IMR-90 (cell line): Measurements from ENCODE around the gene MRPL23. TPM values are rescaled to one million over a fixed set of nuclear protein-coding genes. Genes with fewer than 3 reads are reported as not detected.

Experiments
- ATAC-seq: fragments of 200-7000 bp; cut with Tn5 transposase; 2 replicates; pipeline ENCODE4 v1.9.1; 2020; ENCODE audit warnings: low read depth, mild to moderate bottlenecking, moderate library complexity
- BruUV-seq: library from RNA; stranded (reverse); fragments of 400-500 nt; replicated peaks from 2 replicates; lab custom pipeline; 2021; lab: Mats Ljungman, UMichigan
- CTCF ChIA-PET: fragments of 300-600 bp; formaldehyde crosslinking; extraction: SDS; loops from one replicate; lab custom pipeline; 2021; ENCODE audit warnings: antibody characterized with exemption; lab: Yijun Ruan, JAX
- POLR2A ChIA-PET: fragments of 300-600 bp; sonication (Branson Sonifier 250); formaldehyde crosslinking; loops from one replicate; lab custom pipeline; 2022; ENCODE audit warnings: antibody characterized with exemption; ENCODE audit not compliant: unreplicated experiment; lab: Charles Lee
- DNase-seq: peaks from one replicate; pipeline ENCODE4 v3.0.0; 2013
- H2AFZ ChIP-seq: replicated peaks from 2 replicates; pipeline ENCODE3; 2013; ENCODE audit warnings: low read length, mild to moderate bottlenecking; ENCODE audit not compliant: poor library complexity
- H2AK5ac ChIP-seq: 2 replicates; pipeline ENCODE4 v1.6.1; 2013; ENCODE audit warnings: low read depth, low read length, inconsistent platforms
- H2AK9ac ChIP-seq: replicated peaks from 2 replicates; pipeline ENCODE3; 2013; ENCODE audit warnings: mild to moderate bottlenecking, low read depth, low read length, moderate library complexity; ENCODE audit not compliant: poor library complexity
- H2BK120ac ChIP-seq: 2 replicates; pipeline ENCODE4 v1.6.1; 2013; ENCODE audit warnings: low read depth, low read length, inconsistent platforms
- H2BK15ac ChIP-seq: 3 replicates; pipeline ENCODE4 v1.6.1; 2013; ENCODE audit warnings: low read depth, low read length, inconsistent platforms
- H2BK20ac ChIP-seq: 2 replicates; pipeline ENCODE4 v1.6.1; 2013; ENCODE audit warnings: low read depth, mild to moderate bottlenecking, inconsistent platforms, low read length, moderate library complexity
- H2BK5ac ChIP-seq: 2 replicates; pipeline ENCODE4 v1.6.1; 2013; ENCODE audit warnings: mild to moderate bottlenecking, low read depth, low read length, inconsistent platforms; ENCODE audit not compliant: poor library complexity, severe bottlenecking
- H3K14ac ChIP-seq: replicated peaks from 2 replicates; pipeline ENCODE4 v1.6.1; 2013; ENCODE audit warnings: low read depth, low read length, inconsistent platforms
- H3K18ac ChIP-seq: 2 replicates; pipeline ENCODE4 v1.6.1; 2013; ENCODE audit warnings: low read depth, low read length, control low read depth
- H3K23ac ChIP-seq: 2 replicates; pipeline ENCODE4 v1.6.1; 2013; ENCODE audit warnings: low read depth, low read length, inconsistent platforms
- H3K27ac ChIP-seq: 2 replicates; pipeline ENCODE4 v1.5.1; 2013; ENCODE audit warnings: mild to moderate bottlenecking, control low read depth, low read length; ENCODE audit not compliant: insufficient read depth
- H3K27me3 ChIP-seq: 2 replicates; pipeline ENCODE4 v1.6.1; 2013; ENCODE audit warnings: low read length; ENCODE audit not compliant: control insufficient read depth, insufficient read depth
- H3K36me3 ChIP-seq: 2 replicates; pipeline ENCODE4 v1.6.1; 2013; ENCODE audit warnings: low read length, mixed read lengths; ENCODE audit not compliant: control insufficient read depth, insufficient read depth
- H3K4ac ChIP-seq: 2 replicates; pipeline ENCODE4 v1.6.1; 2013; ENCODE audit warnings: low read depth, low read length, inconsistent platforms
- H3K4me1 ChIP-seq: 2 replicates; pipeline ENCODE4 v1.6.1; 2013; ENCODE audit warnings: low read length, mixed read lengths; ENCODE audit not compliant: control insufficient read depth, insufficient read depth
- H3K4me2 ChIP-seq: 2 replicates; pipeline ENCODE4 v1.6.1; 2013; ENCODE audit warnings: low read depth, mild to moderate bottlenecking, control low read depth, low read length, moderate library complexity
- H3K4me3 ChIP-seq: 2 replicates; pipeline ENCODE4 v1.5.1; 2013; ENCODE audit warnings: low read depth, mild to moderate bottlenecking, control low read depth, low read length, moderate library complexity; ENCODE audit not compliant: insufficient read depth
- H3K56ac ChIP-seq: 2 replicates; pipeline ENCODE4 v1.6.1; 2013; ENCODE audit warnings: low read length, inconsistent platforms; ENCODE audit not compliant: insufficient read depth; ENCODE audit errors: extremely low read depth
- H3K79me1 ChIP-seq, 2 experiments: 2 replicates each; pipeline ENCODE4 v1.6.1; 2013; ENCODE audit warnings: low read length in 2 of 2, inconsistent platforms in 1 of 2, low read depth in 1 of 2
- H3K9ac ChIP-seq: 2 replicates; pipeline ENCODE4 v1.6.1; 2013; ENCODE audit warnings: low read depth, low read length, control low read depth
- H3K9me1 ChIP-seq: 2 replicates; pipeline ENCODE4 v1.6.1; 2013; ENCODE audit warnings: low read length, inconsistent platforms; ENCODE audit not compliant: insufficient read depth
- H3K9me3 ChIP-seq: 2 replicates; pipeline ENCODE4 v1.6.1; 2013; ENCODE audit warnings: low read length; ENCODE audit not compliant: control insufficient read depth, insufficient read depth
- H4K20me1 ChIP-seq: 2 replicates; pipeline ENCODE4 v1.6.1; 2013; ENCODE audit warnings: low read length, inconsistent platforms; ENCODE audit not compliant: insufficient read depth
- H4K5ac ChIP-seq: 2 replicates; pipeline ENCODE4 v1.6.1; 2013; ENCODE audit warnings: mild to moderate bottlenecking, low read depth, low read length, control low read depth
- H4K8ac ChIP-seq, 2 experiments: 2 replicates each; pipeline ENCODE4 v1.6.1; 2013; ENCODE audit warnings: low read depth in 2 of 2, low read length in 2 of 2, control low read depth in 1 of 2, inconsistent platforms in 1 of 2
- H4K91ac ChIP-seq: 2 replicates; pipeline ENCODE4 v1.6.1; 2013; ENCODE audit warnings: low read depth, low read length, inconsistent platforms; ENCODE audit not compliant: insufficient read depth
- BHLHE40 ChIP-seq: fragments of 150-350 bp; IDR thresholded peaks from 2 replicates; pipeline ENCODE4 v1.6.1; 2016; ENCODE audit warnings: mild to moderate bottlenecking, low read depth, low read length
- CEBPB ChIP-seq: IDR thresholded peaks from 2 replicates; pipeline ENCODE4 v1.6.1; 2012; ENCODE audit warnings: low read depth, low read length, improper control_type of control experiment
- CHD1 ChIP-seq: IDR thresholded peaks from 2 replicates; pipeline ENCODE4 v1.6.1; 2012; ENCODE audit warnings: low read depth, low read length, improper control_type of control experiment
- FOS ChIP-seq: fragments of 150-350 bp; IDR thresholded peaks from 2 replicates; pipeline ENCODE4 v1.6.1; 2016; ENCODE audit warnings: low read depth, low read length
- MAFK ChIP-seq: IDR thresholded peaks from 2 replicates; pipeline ENCODE4 v1.6.1; 2012; ENCODE audit warnings: low read depth, low read length, improper control_type of control experiment
- MAZ ChIP-seq: IDR thresholded peaks from 2 replicates; pipeline ENCODE4 v1.6.1; 2012; ENCODE audit warnings: low read depth, mild to moderate bottlenecking, low read length, improper control_type of control experiment, moderate library complexity, borderline replicate concordance
- MXI1 ChIP-seq: IDR thresholded peaks from 2 replicates; pipeline ENCODE4 v1.6.1; 2012; ENCODE audit warnings: low read depth, mild to moderate bottlenecking, low read length, moderate library complexity, borderline replicate concordance
- NFE2L2 ChIP-seq: fragments of 150-350 bp; IDR thresholded peaks from 2 replicates; pipeline ENCODE4 v1.6.1; 2016; ENCODE audit warnings: low read depth, mild to moderate bottlenecking, low read length
- POLR2A ChIP-seq: IDR thresholded peaks from 2 replicates; pipeline ENCODE4 v1.6.1; 2012; ENCODE audit warnings: mild to moderate bottlenecking, low read depth, low read length
- RAD21 ChIP-seq: IDR thresholded peaks from 2 replicates; pipeline ENCODE4 v1.6.1; 2012; ENCODE audit warnings: low read length, improper control_type of control experiment
- RFX5 ChIP-seq: IDR thresholded peaks from 2 replicates; pipeline ENCODE4 v1.8.0; 2012; ENCODE audit warnings: low read depth, mild to moderate bottlenecking, low read length, moderate library complexity
- SMC3 ChIP-seq: fragments of 150-350 bp; IDR thresholded peaks from 2 replicates; pipeline ENCODE4 v1.6.1; 2016; ENCODE audit warnings: low read depth, mild to moderate bottlenecking, antibody characterized with exemption, low read length, moderate library complexity
- WGBS, 2 experiments: methylation state at CpG; one replicate each; pipeline versions ENCODE4 v1.1.5 to v1.1.7; 2013; ENCODE audit warnings: missing lambda C conversion rate in 2 of 2; ENCODE audit not compliant: insufficient read length in 1 of 2; ENCODE audit errors: extremely low coverage in 2 of 2; 5-methylcytosine and 5-hydroxymethylcytosine counted together
- dilution Hi-C: fragments of 300-500 bp; cut with HindIII; formaldehyde crosslinking; loops from one replicate; pipeline ENCODE4 v1.14.3; 2018; ENCODE audit warnings: low sequenced_read_pairs; ENCODE audit not compliant: unreplicated experiment
- in situ Hi-C: fragments of 300-500 bp; cut with MboI; formaldehyde crosslinking; loops from 3 replicates; pipeline ENCODE4 v1.14.3; 2019; ENCODE audit warnings: low sequenced_read_pairs, inconsistent platforms, mixed read lengths
- intact Hi-C: fragments of 100-400 bp; cut with micrococcal nuclease; formaldehyde crosslinking; loops from 2 replicates; pipeline ENCODE4 v1.10.0; 2022
- polyA plus RNA-seq, 3 experiments: library from polyadenylated mRNA; depleted of rRNA; stranded (reverse); fragments of >200 nt; gene quantifications; 2 replicates each; pipeline ENCODE4 v1.2.3, GENCODE V29; 2012; ENCODE audit warnings: low replicate concordance in 1 of 3
- total RNA-seq: library from RNA; depleted of rRNA; stranded (reverse); fragments of >200 nt; gene quantifications from 2 replicates; pipeline ENCODE4 v1.2.3, GENCODE V29; 2012
- TF ChIP-seq, protein P1 (sequence below): fragments of 150-350 bp; IDR thresholded peaks from 2 replicates; pipeline ENCODE4 v1.6.1; 2016; ENCODE audit warnings: low read depth, mild to moderate bottlenecking, low read length, moderate library complexity, borderline replicate concordance
- TF ChIP-seq, protein P2 (sequence below): conservative IDR thresholded peaks from 2 replicates; pipeline ENCODE4 v1.5.1; 2012; ENCODE audit warnings: mild to moderate bottlenecking, low read depth, low read length, improper control_type of control experiment
- TF ChIP-seq, protein P3 (sequence below): fragments of 150-350 bp; IDR thresholded peaks from 2 replicates; pipeline ENCODE4 v1.6.1; 2017; ENCODE audit warnings: mild to moderate bottlenecking, antibody characterized with exemption, low read length, low read depth

MRPL23 gene
- total and polyA plus RNA-seq, 2 of the 4 experiments (the other 2 are of a cell fraction), result 68.4 to 114 TPM

DNA sequence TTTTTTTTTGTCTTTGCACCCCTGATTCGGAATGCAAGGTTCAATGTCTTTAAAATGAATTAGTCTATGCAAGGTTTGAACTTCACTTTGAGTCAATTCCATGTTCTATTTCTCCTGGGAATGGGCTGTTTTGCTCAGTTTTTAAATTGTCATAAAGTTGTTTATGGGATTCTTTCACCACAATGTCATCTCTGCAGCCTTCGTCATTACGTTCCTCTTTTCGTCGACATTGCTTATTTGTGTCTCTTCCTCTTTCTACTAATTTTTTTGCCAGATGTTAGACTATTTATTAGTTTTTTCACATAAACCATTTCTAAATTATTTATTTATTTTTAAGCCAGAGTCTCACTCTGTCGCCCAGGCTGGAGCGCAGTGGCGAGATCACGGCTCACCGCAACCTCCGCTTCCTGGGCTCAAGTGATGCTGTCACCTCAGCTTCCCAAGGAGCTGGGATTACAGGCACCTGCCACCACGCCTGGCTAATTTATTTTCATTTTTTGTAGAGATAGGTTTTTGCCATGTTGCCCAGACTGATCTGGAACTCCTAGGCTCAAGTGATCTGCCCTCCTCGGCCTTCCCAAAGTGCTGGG lies 34.7 kb upstream of the MRPL23 start:
- Histone ChIP-seq H3K9me3 (no peaks in the 10 kb centered on the region), H2BK20ac (no peak overlapping the region), H4K8ac (no peak overlapping the region), H3K27me3 (peaks cover 12% of the 10 kb centered on the region; the same call in 1 of the 2 replicates), H4K91ac (no peak overlapping the region), H3K14ac (no peak overlapping the region), H4K20me1 (no peaks in the 10 kb centered on the region; the same call in 1 of the 2 replicates), H3K79me1 (no peaks in the 10 kb centered on the region), H3K27ac (no peak overlapping the region), H3K4me3 (no peak overlapping the region), H2BK15ac (no peak overlapping the region), H3K4me1 (no peaks in the 10 kb centered on the region), H3K9me1 (no peaks in the 10 kb centered on the region), H3K56ac (no peak overlapping the region), H3K9ac (no peak overlapping the region), H3K36me3 (no peaks in the 10 kb centered on the region), H4K5ac (no peak overlapping the region), H3K4ac (no peak overlapping the region), H3K18ac (no peak overlapping the region), H3K23ac (no peak overlapping the region), H3K4me2 (no peak overlapping the region), H2BK120ac (no peak overlapping the region), H2AFZ (no peak overlapping the region), H2AK5ac (no peak overlapping the region), H2BK5ac (no peak overlapping the region), H2AK9ac (no peak overlapping the region)
- WGBS, 2 experiments, result 90% methylated on average over 2 of the region's 13 CpGs; no CpG with 5 or more reads in 1 of the 2 experiments
- no peak for DNase-seq
- POLR2A ChIA-PET, result no interaction called here
- no peak for TF ChIP-seq POLR2A
- TF ChIP-seq FOS, result no peak
- no peak for TF ChIP-seq NFE2L2
- TF ChIP-seq MXI1, result no peak
- TF ChIP-seq MAZ, result no peak
- TF ChIP-seq SMC3, result no peak
- TF ChIP-seq, protein P1, sequence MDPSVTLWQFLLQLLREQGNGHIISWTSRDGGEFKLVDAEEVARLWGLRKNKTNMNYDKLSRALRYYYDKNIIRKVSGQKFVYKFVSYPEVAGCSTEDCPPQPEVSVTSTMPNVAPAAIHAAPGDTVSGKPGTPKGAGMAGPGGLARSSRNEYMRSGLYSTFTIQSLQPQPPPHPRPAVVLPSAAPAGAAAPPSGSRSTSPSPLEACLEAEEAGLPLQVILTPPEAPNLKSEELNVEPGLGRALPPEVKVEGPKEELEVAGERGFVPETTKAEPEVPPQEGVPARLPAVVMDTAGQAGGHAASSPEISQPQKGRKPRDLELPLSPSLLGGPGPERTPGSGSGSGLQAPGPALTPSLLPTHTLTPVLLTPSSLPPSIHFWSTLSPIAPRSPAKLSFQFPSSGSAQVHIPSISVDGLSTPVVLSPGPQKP, result no peak
- no peak for TF ChIP-seq CHD1
- no peak for TF ChIP-seq CEBPB
- TF ChIP-seq BHLHE40, result no peak
- no peak for TF ChIP-seq RAD21
- no peak for TF ChIP-seq MAFK
- TF ChIP-seq, protein P2, sequence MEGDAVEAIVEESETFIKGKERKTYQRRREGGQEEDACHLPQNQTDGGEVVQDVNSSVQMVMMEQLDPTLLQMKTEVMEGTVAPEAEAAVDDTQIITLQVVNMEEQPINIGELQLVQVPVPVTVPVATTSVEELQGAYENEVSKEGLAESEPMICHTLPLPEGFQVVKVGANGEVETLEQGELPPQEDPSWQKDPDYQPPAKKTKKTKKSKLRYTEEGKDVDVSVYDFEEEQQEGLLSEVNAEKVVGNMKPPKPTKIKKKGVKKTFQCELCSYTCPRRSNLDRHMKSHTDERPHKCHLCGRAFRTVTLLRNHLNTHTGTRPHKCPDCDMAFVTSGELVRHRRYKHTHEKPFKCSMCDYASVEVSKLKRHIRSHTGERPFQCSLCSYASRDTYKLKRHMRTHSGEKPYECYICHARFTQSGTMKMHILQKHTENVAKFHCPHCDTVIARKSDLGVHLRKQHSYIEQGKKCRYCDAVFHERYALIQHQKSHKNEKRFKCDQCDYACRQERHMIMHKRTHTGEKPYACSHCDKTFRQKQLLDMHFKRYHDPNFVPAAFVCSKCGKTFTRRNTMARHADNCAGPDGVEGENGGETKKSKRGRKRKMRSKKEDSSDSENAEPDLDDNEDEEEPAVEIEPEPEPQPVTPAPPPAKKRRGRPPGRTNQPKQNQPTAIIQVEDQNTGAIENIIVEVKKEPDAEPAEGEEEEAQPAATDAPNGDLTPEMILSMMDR, result no peak
- no peak for TF ChIP-seq RFX5
- TF ChIP-seq, protein P3, sequence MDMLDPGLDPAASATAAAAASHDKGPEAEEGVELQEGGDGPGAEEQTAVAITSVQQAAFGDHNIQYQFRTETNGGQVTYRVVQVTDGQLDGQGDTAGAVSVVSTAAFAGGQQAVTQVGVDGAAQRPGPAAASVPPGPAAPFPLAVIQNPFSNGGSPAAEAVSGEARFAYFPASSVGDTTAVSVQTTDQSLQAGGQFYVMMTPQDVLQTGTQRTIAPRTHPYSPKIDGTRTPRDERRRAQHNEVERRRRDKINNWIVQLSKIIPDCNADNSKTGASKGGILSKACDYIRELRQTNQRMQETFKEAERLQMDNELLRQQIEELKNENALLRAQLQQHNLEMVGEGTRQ, result no peak
- no TSS peak for BruUV-seq
- dilution Hi-C loops, result no loop called here
- intact Hi-C loops, result no loop called here
- in situ Hi-C loops, result no loop called here
- no peak for ATAC-seq
- CTCF ChIA-PET, result no interaction called here
